Frontal cortex (tissue), 4 donors: ENCODE data around the gene GOLGA8N. TPM values are rescaled to one million over a fixed set of nuclear protein-coding genes. Genes with fewer than 3 reads are reported as not detected.

Experiments used
- DNase-seq, 2 donors: peaks; one replicate each; pipeline ENCODE4 v3.0.0; 2012; ENCODE audit warnings: low spot score in 2 of 2
- FAIRE-seq: peaks from 2 replicates; lab custom pipeline; 2012; peaks lifted over from hg19 to GRCh38; lab: Jason Lieb, UNC
- small RNA-seq: library from RNA; depleted of rRNA; stranded (forward); fragments of <200 nt; gene quantifications from one replicate; pipeline ENCODE3, GENCODE V24; 2014
- total RNA-seq: library from RNA; depleted of rRNA; stranded (reverse); fragments of >200 nt; gene quantifications from one replicate; pipeline ENCODE4 v1.2.3, GENCODE V29; 2014
- donor health status: control.
- donor health status: control.
- donor health status: control.

GOLGA8N gene
- total RNA-seq, 1 donor from 2014 or later, result 2.4 TPM

DNA sequence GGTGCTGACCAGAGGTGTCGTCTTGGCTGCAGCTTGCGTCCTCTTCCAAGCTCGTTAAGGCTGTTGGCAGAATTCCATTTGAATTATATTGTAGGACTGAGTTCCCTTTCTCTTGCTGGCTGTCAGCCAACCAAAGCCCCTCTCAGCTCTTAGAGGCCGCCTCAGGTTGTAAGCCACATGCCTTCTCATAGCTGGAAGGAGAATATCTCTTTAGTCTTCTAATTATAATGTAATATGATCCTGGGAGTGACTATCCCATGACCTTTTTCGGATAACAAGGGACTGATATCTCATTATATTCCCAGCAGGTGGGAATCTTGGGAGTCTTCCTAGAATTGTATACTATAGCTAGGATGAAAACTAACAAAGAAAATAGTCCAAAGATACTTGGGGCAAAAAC, 53.0 kb downstream of the GOLGA8N start:
- DNase-seq (no peak), FAIRE-seq (no peak)

DNA sequence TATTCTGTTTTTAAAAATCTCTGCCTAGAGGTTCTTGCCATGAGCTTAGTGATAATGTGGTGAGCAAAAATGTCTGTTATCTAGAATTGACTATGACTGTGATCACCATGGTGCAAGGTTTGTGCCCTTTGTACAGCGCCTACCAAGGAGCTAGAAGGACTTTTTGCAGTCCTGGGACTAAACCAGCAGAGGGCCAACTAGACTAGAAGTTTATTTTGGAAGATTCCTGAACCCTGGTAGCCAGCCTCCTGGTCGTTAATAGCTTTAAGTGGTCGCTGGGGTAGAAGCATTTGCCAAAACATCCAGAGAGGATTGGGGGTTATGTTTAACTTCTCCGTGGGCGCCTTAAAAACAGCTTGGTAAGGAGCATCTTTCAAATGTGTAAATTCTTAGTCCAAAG, 56.1 kb downstream of the GOLGA8N start:
- no peak for FAIRE-seq

DNA sequence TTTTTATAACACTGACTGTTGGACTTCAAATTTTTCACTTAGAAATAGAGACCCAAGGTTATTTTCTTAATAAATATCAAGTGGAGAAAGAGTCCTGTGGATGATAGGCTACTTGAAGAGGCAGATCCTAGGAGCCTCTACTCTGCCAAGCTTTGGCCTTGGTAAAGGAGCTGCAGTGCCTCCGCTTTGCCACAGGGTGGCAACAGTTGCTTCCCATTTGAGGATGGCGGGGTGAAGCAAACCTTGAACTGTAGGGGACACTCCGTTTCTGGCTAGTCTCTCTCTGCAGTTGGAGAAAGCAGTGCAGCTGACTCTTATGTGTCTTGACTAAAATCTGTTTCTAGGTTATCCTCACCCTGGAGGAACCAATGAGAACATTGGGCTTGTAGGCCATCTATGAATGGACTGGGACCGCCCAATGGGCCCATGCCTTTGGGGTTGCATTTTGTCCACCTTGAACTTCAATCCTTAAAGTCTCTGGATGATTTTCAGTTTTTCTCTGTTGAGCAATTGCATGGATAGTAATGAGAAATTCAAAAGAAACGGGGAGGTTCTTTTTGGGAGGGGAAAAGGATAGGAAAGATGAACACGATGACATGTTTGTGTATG, 58.1 kb downstream of the GOLGA8N start:
- DNase-seq, result peak in 1 of 2 donors; percentile 55
- FAIRE-seq, result no peak

More for the DNA sequence above, 56.1 kb downstream of the GOLGA8N start:
- no peak for DNase-seq

GRCh38 chr15:32652178-32652577, 58.9 kb downstream of the GOLGA8N start:
- FAIRE-seq, result no peak

DNA sequence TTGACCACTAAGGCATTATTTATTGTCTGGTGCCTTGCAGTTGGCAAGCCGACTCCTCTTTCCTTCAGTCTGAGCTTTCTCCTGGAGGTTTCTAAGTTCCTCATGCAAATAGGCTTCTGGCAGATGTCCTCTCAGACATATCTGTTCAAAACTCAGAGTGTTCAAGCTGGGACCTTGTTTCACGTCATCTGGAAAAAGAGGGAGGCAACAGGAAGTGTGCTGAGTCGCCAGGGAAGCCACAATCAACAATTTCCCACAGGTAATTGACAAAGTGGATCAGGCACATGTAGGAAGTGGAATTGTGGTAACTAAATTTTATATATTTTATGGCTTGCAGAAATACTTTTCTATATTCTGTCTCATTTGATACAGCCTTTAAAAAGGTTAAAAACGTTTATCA, 62.8 kb downstream of the GOLGA8N start:
- DNase-seq, result no peak
- FAIRE-seq, result no peak

More at GRCh38 chr15:32652178-32652577, 58.9 kb downstream of the GOLGA8N start:
- DNase-seq, result no peak

GRCh38 chr15:32656496-32656895, 63.2 kb downstream of the GOLGA8N start:
- FAIRE-seq (no peak), DNase-seq (no peak)

Small RNAs within 50 kb of the gene (small RNA-seq; reads per million reads assigned to genes)
- not detected for gene RN7SL286P

Other genes with a start within 250 kb of the GOLGA8N start
- gene GOLGA8K, start 190.2 kb upstream of the GOLGA8N start, total RNA-seq, result 0.41 TPM
- gene GOLGA8O, start 137.8 kb upstream of the GOLGA8N start, total RNA-seq, result under 0.01 TPM
- 11.8 TPM for gene ARHGAP11A, start 22.0 kb downstream of the GOLGA8N start, total RNA-seq
- gene SCG5, start 48.3 kb downstream of the GOLGA8N start, total RNA-seq, result 136 TPM
- gene GREM1, start 124.5 kb downstream of the GOLGA8N start, total RNA-seq, result 2.4 TPM